Measurements from ENCODE around the gene KNG1.
"Not testable (repeated sequence)": the region's sequence is repeated elsewhere in the genome, so short reads cannot be mapped to it uniquely, and the experiment has no call there.

KNG1 gene

GRCh38 chr3:186708983-186709679, 8.0 kb upstream of the KNG1 start:
- no peak for DNase-seq (ENCODE audit: low read depth in 3 of 3)

GRCh38 chr3:186710694-186711093, 6.5 kb upstream of the KNG1 start:
- not testable (repeated sequence) for DNase-seq (ENCODE audit: low read depth in 3 of 3)

- DNase-seq (ENCODE audit: low read depth in 3 of 3), result no peak
These were observed 3.7 kb upstream of the KNG1 start for GRCh38 chr3:186713499-186713898.

- DNase-seq (ENCODE audit: low read depth in 3 of 3), result no peak
These were observed 3.0 kb downstream of the KNG1 start for GRCh38 chr3:186719945-186720739.

- DNase-seq (ENCODE audit: low read depth in 3 of 3), result no peak
These were observed 5.3 kb downstream of the KNG1 start for GRCh38 chr3:186722457-186722856.

GRCh38 chr3:186724911-186725310, 7.8 kb downstream of the KNG1 start:
- no peak for DNase-seq (ENCODE audit: low read depth in 3 of 3)

GRCh38 chr3:186732169-186732766, 15.1 kb downstream of the KNG1 start:
- no peak for DNase-seq (ENCODE audit: low read depth in 3 of 3)

GRCh38 chr3:186742618-186743380, 25.6 kb downstream of the KNG1 start:
- no peak for DNase-seq (ENCODE audit: low read depth in 3 of 3)

- DNase-seq (ENCODE audit: low read depth in 3 of 3), result no peak
These were observed 26.5 kb downstream of the KNG1 start for GRCh38 chr3:186743666-186744065.

GRCh38 chr3:186746008-186746407, 28.8 kb downstream of the KNG1 start:
- no peak for DNase-seq (ENCODE audit: low read depth in 3 of 3)

GRCh38 chr3:186750316-186750715, 33.2 kb downstream of the KNG1 start:
- DNase-seq (ENCODE audit: low read depth in 3 of 3), result no peak

GRCh38 chr3:186751480-186751879, 34.3 kb downstream of the KNG1 start:
- DNase-seq (ENCODE audit: low read depth in 3 of 3), result no peak

- no peak for DNase-seq (ENCODE audit: low read depth in 3 of 3)
These were observed 36.8 kb downstream of the KNG1 start for GRCh38 chr3:186754006-186754405.

- no peak for DNase-seq (ENCODE audit: low read depth in 3 of 3)
These were observed 37.7 kb downstream of the KNG1 start for GRCh38 chr3:186754871-186755270.

GRCh38 chr3:186757214-186757613, 40.1 kb downstream of the KNG1 start:
- no peak for DNase-seq (ENCODE audit: low read depth in 3 of 3)

GRCh38 chr3:186757686-186758220, 40.6 kb downstream of the KNG1 start:
- DNase-seq (ENCODE audit: low read depth in 3 of 3), result no peak

- DNase-seq (ENCODE audit: low read depth in 3 of 3), result no peak
These were observed 42.2 kb downstream of the KNG1 start for GRCh38 chr3:186759231-186759930.

- no peak for DNase-seq (ENCODE audit: low read depth in 3 of 3)
These were observed 43.1 kb downstream of the KNG1 start for GRCh38 chr3:186760141-186760833.

GRCh38 chr3:186760897-186761447, 43.8 kb downstream of the KNG1 start:
- DNase-seq (ENCODE audit: low read depth in 3 of 3), result no peak

GRCh38 chr3:186772281-186772694, 55.1 kb downstream of the KNG1 start:
- DNase-seq (ENCODE audit: low read depth in 3 of 3), result no peak

Data from stimulated activated CD4-positive, alpha-beta T cell treated with anti-CD3 and anti-CD28 coated beads, TNF-alpha, amount 100 ng/mL, for 4 hours (primary cell).